Peyer's patch (tissue), 4 donors: Measurements from ENCODE around the gene EME2.

Experiments used
- CTCF ChIP-seq, 6 experiments: fragments of 450-650 bp in 4 of 6; fragments of 200-600 bp in 2 of 6; sonication (generic) in 1 of 6; IDR thresholded peaks; one replicate each; pipeline ENCODE4 v1.5.1; 2017 to 2019; ENCODE audit warnings: antibody characterized with exemption in 6 of 6, mild to moderate bottlenecking in 3 of 6, moderate library complexity in 1 of 6
- POLR2A ChIP-seq, 2 donors: fragments of 450-650 bp; IDR thresholded peaks; one replicate each; pipeline ENCODE4 v1.5.1; 2017; ENCODE audit warnings: antibody characterized with exemption in 2 of 2, mild to moderate bottlenecking in 2 of 2, moderate library complexity in 2 of 2

GRCh38 chr16:1789643-1790045 is 17.0 kb downstream of the EME2 start:
- TF ChIP-seq CTCF (IDR thresholded peaks at IDR 0.05): no peak
- TF ChIP-seq POLR2A (IDR thresholded peaks at IDR 0.05): no peak
